Measurements from ENCODE around the gene ZIC2. TPM values are rescaled to one million over a fixed set of nuclear protein-coding genes. Genes with fewer than 3 reads are reported as not detected.

ZIC2 gene
- total RNA-seq, 1 donor from 2014 or later: not detected

DNA sequence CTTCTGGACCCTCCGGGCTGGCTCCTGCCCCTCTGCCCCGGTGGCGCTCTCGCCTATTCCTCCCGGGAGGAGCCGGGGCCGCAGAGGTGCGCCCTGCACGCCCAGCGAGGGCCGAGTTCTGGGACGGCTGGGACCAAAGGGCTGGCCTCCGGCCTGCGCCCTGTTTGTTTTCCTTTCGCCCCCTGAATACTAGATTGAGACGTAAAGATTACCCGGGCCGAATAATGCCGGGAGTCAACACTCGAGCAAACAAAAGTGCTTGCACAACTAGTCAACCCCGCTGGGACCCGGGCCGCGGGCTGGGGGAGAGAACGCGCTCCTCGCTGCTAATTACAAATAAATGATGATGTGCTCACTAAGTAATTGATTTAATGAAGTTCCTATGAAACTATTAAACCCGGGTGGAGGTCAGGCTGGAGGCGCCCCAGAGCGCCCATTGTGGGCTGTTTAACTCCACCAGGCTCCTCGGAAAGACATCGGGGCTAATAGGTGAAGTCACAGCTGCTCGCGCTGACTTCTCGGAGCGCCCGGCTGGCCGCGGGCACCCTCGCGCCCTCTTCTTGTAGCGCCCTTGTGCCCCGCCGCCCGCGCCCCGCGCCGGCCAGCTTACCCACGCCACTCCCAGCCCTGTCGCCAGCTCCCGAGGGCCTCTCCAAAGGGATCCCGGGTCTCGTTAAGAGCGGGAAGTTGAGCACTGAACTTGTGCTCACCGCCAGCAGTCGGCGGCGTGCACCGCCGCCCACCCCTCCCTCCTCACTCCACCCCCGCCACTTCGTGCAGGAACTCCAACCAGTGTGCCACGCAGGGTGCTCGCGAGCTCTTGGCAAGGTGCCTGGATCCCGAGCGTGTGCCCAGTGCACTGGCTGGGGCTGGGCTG lies 24.9 kb upstream of the ZIC2 start:
- Histone ChIP-seq H3K36me3 (ENCODE audit: control insufficient read depth, insufficient read depth, low read length) (no peaks in the 10 kb centered on the region), H3K4me3 (ENCODE audit: low read depth, low read length) (no peak overlapping the region), H3K27me3 (ENCODE audit: control insufficient read depth, insufficient read depth, low read length) (peaks cover 64% of the 10 kb centered on the region)
- TF ChIP-seq, protein P1, sequence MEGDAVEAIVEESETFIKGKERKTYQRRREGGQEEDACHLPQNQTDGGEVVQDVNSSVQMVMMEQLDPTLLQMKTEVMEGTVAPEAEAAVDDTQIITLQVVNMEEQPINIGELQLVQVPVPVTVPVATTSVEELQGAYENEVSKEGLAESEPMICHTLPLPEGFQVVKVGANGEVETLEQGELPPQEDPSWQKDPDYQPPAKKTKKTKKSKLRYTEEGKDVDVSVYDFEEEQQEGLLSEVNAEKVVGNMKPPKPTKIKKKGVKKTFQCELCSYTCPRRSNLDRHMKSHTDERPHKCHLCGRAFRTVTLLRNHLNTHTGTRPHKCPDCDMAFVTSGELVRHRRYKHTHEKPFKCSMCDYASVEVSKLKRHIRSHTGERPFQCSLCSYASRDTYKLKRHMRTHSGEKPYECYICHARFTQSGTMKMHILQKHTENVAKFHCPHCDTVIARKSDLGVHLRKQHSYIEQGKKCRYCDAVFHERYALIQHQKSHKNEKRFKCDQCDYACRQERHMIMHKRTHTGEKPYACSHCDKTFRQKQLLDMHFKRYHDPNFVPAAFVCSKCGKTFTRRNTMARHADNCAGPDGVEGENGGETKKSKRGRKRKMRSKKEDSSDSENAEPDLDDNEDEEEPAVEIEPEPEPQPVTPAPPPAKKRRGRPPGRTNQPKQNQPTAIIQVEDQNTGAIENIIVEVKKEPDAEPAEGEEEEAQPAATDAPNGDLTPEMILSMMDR (IDR thresholded peaks at IDR 0.05; ENCODE audit: insufficient read depth, low read length, severe bottlenecking): no peak
- FAIRE-seq (no peak), DNase-seq (ENCODE audit: low read depth) (no peak)

DNA sequence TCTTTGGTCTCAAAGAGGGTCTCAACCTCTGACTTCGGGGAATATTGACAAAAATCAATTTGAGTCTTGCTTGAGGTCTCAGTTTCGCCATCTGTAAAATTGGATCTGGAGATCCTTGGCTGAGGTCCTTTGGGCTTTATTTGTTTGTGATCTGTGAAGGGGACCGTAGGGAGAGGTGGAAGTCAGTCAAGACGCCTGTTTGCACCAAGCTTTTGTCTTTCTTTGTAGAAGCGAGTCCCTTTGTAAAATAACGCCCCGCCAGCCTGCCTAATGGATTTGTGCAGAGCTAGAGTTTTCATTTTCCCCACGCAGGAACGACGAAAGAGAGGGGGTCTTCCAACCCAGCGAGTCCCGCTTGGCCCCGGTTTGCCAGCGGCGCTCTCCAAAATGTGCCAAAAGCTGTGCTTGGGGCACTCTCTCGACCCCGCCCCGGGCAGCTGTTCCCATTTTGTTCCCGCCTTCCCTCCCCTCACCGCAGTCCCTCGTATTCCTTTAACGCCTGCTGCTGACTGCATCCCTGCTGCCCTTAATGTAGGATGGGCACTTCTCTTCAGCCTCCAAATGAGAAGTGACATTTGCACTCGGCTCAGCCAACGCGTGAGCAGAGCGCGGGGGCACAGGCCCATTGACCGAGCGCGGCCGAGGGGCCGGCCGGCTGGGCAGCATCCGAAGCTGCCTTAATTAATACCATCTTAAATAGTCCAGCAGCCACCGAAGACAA lies 23.0 kb upstream of the ZIC2 start:
- Histone ChIP-seq H3K27me3 (ENCODE audit: control insufficient read depth, insufficient read depth, low read length) (peaks cover 67% of the 10 kb centered on the region), H3K36me3 (ENCODE audit: control insufficient read depth, insufficient read depth, low read length) (no peaks in the 10 kb centered on the region), H3K4me3 (ENCODE audit: low read depth, low read length) (no peak overlapping the region)
- TF ChIP-seq, protein P1 (IDR thresholded peaks at IDR 0.05; ENCODE audit: insufficient read depth, low read length, severe bottlenecking): no peak
- FAIRE-seq (no peak), DNase-seq (ENCODE audit: low read depth) (no peak)

- no peak for DNase-seq (ENCODE audit: low read depth)
- H3K36me3 ChIP-seq (ENCODE audit: control insufficient read depth, insufficient read depth, low read length): no peaks in the 10 kb centered on the region
- TF ChIP-seq, protein P1 (IDR thresholded peaks at IDR 0.05; ENCODE audit: insufficient read depth, low read length, severe bottlenecking): no peak
- peaks cover 65% of the 10 kb centered on the region for H3K27me3 ChIP-seq (ENCODE audit: control insufficient read depth, insufficient read depth, low read length)
- no peak for FAIRE-seq
- no peak overlapping the region for H3K4me3 ChIP-seq (ENCODE audit: low read depth, low read length)
Observed at GRCh38 chr13:99959127-99959539, 22.5 kb upstream of the ZIC2 start.

DNA sequence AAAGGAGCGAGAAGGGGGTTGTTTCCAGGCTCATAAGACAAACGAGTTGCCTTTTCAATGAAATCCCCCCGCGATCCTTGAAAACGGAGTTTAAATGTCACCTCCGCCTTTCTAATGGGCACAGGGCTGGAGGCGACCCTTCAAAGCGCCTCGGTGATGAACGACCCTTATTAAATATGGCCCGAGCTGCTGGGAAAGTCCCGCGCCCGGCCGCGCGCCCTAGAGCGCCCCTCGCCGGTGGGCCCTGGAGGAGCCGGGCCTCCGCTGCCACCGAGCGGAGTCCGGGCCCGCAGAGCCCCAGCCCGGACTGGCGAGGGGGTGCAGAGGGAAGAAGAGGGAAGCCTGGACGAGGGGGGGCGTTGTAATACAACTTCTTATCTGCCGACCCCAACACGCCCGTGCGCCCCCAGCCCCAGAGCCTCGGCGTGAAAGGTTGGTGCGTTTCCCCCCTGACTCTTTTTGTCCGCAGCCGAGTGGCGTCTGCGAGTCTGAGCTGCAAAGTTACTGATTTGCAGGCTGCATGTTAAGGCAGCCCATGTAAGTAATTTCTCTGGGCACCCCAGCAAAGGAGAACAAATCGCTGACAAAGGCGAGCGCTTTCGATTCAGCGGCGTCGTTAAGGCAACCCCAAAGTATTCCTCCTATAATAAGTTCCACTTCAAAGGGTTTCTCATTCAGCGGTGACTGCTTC lies 21.9 kb upstream of the ZIC2 start:
- Histone ChIP-seq H3K4me3 (ENCODE audit: low read depth, low read length) (no peak overlapping the region), H3K27me3 (ENCODE audit: control insufficient read depth, insufficient read depth, low read length) (peaks cover 65% of the 10 kb centered on the region), H3K36me3 (ENCODE audit: control insufficient read depth, insufficient read depth, low read length) (no peaks in the 10 kb centered on the region)
- FAIRE-seq (no peak), DNase-seq (ENCODE audit: low read depth) (no peak)
- TF ChIP-seq, protein P1 (IDR thresholded peaks at IDR 0.05; ENCODE audit: insufficient read depth, low read length, severe bottlenecking): no peak

DNA sequence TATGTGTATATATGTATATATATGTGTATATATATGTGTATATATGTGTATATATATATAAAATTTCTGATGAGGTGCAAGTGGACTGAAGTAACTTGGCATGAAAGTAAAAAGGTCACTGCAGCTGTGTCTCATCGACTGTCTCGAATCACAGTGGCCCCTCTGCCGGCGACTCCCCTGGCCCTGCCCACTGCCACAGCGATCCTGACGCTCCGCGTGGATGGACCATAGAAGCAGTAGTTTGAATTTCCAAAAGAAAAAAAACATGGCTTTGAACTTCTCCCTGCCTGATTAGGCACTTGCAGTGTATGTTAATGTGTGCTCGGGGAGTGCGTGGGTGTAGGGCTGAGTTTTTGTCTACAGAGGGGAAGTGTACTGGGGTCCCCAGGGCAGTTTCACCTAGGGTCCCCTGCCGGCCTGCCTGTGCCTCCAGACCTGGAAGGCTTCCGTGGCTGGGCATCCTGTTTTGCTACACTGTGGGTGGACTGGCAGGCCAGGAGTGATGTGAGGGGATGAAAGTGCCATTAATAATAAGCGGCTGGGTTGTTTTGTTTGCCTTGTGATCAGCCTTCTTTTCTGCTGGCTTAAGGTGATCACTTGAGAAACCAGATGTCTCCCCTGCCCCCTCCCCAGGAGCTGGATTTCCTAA lies 20.8 kb upstream of the ZIC2 start:
- no peak for DNase-seq (ENCODE audit: low read depth)
- Histone ChIP-seq H3K36me3 (ENCODE audit: control insufficient read depth, insufficient read depth, low read length) (no peaks in the 10 kb centered on the region), H3K27me3 (ENCODE audit: control insufficient read depth, insufficient read depth, low read length) (peaks cover 59% of the 10 kb centered on the region), H3K4me3 (ENCODE audit: low read depth, low read length) (no peak overlapping the region)
- no peak for FAIRE-seq
- TF ChIP-seq, protein P1 (IDR thresholded peaks at IDR 0.05; ENCODE audit: insufficient read depth, low read length, severe bottlenecking): no peak
